NCI-H345 treated with DMSO at 0.1 percent for 48 hours (cell line): ENCODE results near the gene AKAP4.

ENCODE experiments used
- DNase-seq: peaks from one replicate; lab custom pipeline; 2025; ENCODE audit not compliant: unreplicated experiment; lab: John Stamatoyannopoulos, UW

AKAP4 gene, protein sequence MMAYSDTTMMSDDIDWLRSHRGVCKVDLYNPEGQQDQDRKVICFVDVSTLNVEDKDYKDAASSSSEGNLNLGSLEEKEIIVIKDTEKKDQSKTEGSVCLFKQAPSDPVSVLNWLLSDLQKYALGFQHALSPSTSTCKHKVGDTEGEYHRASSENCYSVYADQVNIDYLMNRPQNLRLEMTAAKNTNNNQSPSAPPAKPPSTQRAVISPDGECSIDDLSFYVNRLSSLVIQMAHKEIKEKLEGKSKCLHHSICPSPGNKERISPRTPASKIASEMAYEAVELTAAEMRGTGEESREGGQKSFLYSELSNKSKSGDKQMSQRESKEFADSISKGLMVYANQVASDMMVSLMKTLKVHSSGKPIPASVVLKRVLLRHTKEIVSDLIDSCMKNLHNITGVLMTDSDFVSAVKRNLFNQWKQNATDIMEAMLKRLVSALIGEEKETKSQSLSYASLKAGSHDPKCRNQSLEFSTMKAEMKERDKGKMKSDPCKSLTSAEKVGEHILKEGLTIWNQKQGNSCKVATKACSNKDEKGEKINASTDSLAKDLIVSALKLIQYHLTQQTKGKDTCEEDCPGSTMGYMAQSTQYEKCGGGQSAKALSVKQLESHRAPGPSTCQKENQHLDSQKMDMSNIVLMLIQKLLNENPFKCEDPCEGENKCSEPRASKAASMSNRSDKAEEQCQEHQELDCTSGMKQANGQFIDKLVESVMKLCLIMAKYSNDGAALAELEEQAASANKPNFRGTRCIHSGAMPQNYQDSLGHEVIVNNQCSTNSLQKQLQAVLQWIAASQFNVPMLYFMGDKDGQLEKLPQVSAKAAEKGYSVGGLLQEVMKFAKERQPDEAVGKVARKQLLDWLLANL

GRCh38 chrX:50200907-50201306, at the start of gene AKAP4:
Gene AKAP4, minus strand, starts transcription at chrX:50201007. Its CDS starts 118 bp downstream, at chrX:50200889.
- DNase-seq, result no peak

- DNase-seq, result no peak
Measured at GRCh38 chrX:50211510-50211909, 10.7 kb upstream of the AKAP4 start.

- DNase-seq, result no peak
Measured at GRCh38 chrX:50206753-50207152, 5.9 kb upstream of the AKAP4 start.

DNA sequence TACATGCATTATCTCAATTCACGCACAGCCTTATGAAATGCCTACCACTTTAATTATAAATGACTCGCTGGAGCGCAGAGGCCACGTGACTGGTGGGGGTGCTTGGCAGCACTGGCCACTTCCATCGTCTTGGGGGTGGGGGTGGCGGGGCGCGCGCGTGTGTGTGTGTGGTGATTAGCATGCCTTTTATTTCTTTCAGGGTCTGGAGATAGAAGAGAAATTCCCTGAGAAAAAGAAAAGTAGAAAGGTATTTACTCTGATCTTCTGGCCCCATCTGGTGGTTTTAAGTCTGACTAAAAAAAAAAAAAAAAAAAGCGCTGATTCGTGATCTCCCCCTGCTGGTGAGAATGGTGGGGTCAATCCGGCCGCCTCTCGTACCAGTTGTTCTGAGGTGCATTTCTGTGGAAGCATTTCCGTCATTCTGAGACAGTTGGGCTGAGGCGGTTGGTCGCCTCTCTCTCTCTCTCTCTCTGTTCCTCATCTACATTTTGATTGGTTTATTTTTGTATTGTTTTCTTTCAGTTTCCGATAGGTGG, 3.6 kb upstream of the AKAP4 start, which contains the start of gene CCNB3:
Gene CCNB3, plus strand, starts transcription at position 402 of the 536 bp plus-strand sequence. CDS start 80,399 bp downstream, outside the sequence.
- DNase-seq, result peak; percentile 53

DNA sequence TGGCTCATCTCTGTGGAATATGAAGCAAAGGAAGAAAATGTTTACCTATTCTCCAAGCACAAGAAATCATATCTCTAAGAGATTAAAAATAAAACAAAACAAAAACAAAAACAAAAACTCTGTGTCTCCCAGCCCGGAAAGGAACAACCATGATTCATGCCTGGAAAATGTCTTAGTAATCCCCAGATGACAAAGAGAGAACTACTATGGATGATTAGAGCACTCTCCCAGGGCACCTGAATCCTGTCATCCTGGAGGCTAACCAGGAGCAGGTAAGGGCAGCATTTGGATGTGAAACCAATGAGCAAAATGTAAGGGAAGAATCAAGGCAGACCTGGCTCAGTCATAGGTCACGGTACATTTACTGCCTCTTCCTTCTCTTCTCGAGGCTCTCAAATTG, 1.7 kb upstream of the AKAP4 start:
- no peak for DNase-seq

DNA sequence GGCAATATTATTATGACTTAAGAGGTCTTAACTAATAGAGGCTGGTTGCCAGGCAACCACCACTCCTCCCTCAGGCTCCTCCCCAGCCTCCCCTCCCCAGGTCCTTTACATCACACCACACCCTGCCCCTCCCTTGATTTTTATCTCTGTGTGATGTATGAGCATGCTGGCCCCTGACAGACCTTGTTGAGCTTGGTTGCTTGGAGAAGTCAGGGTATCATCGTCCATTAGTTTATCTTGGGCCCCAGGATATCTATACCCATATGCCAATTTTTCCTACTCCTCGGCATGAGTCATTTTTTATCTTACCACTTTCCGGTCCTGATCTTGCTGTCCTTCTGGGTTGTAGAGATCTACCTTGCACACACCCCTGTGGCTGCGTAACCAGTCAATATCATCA, 2.5 kb downstream of the AKAP4 start:
- no peak for DNase-seq

GRCh38 chrX:50188859-50189600, 11.8 kb downstream of the AKAP4 start:
- DNase-seq, result no peak

DNA sequence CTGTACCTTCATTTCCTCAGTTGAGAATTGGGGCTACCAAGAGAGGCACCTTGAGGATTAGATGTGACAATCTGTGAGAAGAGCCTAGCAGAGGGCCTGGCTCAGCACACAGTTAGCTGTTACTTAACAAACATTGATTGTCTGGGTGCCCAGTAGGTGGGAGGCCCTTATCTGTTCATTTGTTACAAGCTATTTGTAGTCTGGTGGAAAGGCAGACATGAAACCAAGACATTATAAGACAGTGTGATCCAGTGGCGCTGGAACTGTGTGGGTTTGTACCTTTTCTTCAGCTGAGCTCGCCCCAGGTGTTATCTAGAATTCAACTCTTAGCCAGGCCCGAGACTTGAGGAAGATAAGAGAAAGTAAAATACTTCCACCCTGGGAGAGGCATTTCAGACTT, 16.9 kb downstream of the AKAP4 start:
- no peak for DNase-seq

DNA sequence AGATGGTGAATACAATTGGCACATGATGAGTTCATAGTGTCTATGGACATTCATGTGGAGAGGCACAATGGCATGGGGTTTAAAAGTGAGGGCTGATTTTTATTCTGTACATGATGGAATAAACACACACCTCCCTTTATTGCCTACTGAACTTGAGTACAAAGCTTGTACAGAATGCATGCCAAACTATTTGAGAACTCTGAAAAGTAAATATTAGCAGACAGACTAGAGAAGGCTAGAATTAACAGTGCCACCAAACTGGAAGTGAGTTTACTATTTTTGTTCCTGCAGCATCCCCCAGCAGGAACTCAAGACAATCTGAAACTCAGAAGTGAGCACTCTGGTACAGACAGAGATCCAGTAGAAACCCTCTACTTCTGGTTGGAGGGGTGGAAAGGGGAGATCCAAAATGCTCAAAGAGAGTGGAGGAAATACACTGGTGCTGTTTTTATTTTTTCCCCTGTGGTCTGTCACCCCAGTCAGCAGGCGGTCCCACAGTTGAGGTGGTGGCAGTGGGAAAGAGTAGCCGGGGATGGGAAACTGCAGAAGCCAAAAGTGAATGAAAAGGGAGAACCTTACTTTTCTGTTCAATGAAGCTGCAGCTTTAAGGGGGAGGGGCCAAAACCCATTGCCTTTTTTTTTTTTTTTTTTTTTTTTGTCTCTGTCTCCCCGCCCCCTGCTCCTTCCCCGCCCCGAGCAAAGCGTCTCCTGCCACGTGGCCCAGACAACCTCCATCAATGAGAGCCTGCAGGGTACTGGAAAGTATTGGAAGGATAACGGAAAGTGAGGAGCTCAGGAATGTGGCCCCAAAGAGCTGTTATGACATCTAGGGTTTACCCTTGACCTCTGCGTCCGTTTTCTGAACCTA, 20.5 kb downstream of the AKAP4 start:
- DNase-seq, result no peak

DNA sequence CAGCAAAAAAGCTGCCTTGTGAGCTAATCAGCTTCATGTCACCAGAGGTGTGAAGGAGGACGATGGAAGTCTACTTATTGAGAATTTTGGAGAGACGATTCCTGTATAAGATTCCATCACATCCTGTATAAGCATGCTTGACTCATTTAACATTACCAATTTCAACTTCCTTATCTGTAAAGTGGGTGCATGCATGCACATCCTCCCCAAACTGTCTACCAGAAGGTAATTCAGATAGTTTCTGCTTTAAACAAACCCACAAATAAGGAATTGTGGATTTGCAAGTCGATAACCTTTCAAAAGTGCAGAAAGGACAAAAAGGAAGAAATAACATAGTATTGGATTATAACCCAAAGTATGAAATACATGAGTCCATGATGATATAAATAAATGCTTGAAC, 31.1 kb downstream of the AKAP4 start:
- DNase-seq, result no peak

DNA sequence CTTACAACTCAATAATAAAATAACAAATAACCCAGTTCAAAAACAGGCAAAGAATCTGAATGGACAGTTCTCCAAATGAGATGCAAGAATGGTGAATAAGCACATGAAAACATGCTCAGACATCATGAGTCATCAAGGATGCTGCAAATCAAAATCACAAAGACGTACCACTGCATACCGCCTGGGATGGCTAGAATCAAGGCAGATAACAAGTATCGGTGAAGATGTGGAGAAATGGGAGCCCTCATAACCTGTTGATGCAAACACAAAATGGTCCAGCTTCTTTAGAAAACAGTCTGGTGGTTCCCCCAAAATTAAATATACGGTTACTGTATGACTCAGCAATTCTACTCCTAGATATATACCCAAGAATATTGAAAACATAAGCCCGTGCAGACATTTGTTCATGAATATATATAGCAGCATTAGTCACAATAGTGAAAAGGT, 32.5 kb downstream of the AKAP4 start:
- DNase-seq, result no peak

- DNase-seq, result no peak
Measured at GRCh38 chrX:50167366-50167765, 33.4 kb downstream of the AKAP4 start.

DNA sequence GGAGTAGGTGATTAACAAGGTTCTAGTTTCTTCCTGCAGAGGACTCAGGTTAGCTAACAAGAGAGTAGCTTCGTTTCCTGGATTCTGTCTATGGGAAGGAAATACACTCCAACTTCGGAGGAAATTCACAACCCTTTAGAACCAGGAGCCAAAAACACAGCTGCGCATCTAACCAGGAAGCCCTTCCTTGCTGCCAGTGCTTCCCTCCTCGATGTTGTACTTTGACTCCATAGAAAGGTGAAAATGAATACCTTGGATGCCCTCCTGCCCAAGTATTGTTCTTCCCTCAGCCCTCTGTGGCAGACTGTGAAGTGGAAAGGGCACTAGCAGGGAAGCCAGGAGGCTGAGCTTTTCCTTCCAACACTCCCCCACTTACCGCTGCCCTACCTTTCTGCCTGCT, 35.1 kb downstream of the AKAP4 start:
- DNase-seq, result no peak

GRCh38 chrX:50161127-50161526, 39.7 kb downstream of the AKAP4 start:
- DNase-seq, result no peak

- no peak for DNase-seq
Measured at GRCh38 chrX:50158593-50158992, 42.2 kb downstream of the AKAP4 start.

GRCh38 chrX:50157545-50158135, 43.2 kb downstream of the AKAP4 start:
- no peak for DNase-seq

DNA sequence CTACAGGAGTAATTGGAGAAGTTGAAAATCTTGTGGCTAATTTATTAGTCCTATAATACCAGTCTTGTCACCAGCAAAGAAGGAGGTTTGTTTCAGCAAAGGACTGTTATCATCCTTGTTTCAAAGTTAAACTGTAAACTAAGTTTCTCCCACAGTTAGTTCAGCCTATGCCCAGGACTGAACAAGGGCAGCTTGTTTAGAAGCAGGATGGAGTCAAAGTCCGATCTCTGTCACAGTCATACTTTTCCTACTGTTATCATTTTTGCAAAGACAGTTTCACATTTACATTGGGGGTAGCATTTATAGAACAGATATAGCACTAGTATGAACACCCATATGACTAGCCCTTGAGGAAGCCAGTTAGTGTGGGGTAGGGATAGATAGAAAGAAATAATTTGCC, 46.4 kb downstream of the AKAP4 start:
- DNase-seq, result no peak

GRCh38 chrX:50152456-50152855, 48.4 kb downstream of the AKAP4 start:
- DNase-seq, result no peak

GRCh38 chrX:50147972-50148371, 52.8 kb downstream of the AKAP4 start:
- DNase-seq, result no peak
